OCI-M2 (cell line): Measurements from ENCODE around the gene HHIP.
A peak's percentile ranks its signal among the peaks of the same experiment; 100 is the strongest.

Experiments
- DNase-seq: peaks from one replicate; lab custom pipeline; 2025; ENCODE audit not compliant: unreplicated experiment; lab: John Stamatoyannopoulos, UW

Gene HHIP, protein sequence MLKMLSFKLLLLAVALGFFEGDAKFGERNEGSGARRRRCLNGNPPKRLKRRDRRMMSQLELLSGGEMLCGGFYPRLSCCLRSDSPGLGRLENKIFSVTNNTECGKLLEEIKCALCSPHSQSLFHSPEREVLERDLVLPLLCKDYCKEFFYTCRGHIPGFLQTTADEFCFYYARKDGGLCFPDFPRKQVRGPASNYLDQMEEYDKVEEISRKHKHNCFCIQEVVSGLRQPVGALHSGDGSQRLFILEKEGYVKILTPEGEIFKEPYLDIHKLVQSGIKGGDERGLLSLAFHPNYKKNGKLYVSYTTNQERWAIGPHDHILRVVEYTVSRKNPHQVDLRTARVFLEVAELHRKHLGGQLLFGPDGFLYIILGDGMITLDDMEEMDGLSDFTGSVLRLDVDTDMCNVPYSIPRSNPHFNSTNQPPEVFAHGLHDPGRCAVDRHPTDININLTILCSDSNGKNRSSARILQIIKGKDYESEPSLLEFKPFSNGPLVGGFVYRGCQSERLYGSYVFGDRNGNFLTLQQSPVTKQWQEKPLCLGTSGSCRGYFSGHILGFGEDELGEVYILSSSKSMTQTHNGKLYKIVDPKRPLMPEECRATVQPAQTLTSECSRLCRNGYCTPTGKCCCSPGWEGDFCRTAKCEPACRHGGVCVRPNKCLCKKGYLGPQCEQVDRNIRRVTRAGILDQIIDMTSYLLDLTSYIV

DNA sequence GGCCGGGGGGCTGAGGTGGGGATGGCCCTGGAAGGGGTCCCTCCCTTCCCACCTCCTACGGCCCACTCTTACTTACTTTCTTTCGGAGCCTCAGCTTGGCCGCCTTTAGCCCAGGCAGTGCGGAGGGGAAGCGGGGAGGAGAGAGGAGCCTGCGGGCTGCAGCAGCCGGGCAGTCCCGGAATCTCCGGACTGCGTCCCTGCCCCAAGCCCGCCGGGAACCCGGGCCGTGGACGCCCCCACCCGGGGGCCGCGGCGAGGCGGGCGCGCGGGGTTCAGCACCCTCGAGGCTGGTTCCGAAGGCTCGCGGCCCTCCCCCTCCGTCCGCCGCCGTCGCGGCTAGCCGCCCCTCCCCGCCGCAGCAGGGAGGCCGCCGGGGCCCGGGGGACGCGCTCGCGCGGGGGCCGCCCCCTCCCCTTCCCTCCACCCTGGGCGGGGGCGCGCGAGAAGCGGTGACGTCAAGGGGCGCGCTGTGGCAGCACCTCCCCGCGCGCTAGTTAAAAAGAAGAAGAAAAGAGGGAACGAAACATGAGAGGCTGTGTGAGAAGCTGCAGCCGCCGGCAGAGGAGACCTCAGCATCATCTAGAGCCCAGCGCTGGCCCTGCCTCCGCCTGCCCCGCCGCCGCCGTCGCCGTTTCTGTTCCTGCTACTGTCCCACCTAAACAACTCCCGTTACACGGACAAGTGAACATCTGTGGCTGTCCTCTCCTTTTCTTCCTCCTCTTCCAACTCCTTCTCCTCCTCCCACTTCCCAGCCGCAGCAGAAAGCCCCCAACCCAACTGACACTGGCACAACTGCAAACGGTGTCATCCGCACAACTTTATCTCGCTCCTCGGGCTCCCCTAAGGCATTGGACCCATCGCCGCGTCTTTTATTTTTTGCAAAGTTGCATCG lies at the start of gene HHIP:
TSS of gene HHIP (plus strand) at position 526 of the 892 bp plus-strand sequence. CDS start 520 bp downstream, outside the sequence.
- no peak for DNase-seq

DNA sequence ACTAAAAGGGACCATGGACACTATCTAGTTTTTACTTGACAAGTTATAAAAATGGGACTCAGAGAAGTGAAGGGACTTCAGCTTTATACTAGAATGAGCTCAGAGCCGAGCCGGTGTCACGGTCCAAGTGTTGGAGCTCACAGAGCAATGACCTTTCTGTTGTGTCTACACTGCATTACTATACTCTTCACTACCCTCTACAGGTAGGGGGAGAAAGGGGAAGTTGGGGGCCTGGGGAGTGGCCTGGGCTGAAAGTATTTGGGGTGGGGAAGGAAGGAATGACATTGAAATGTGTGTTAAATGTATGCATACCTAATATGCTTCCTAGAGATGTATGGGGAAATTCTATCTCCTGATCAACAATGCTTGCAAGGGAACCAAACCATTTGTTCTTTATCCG lies 48.8 kb upstream of the HHIP start:
- no peak for DNase-seq

DNA sequence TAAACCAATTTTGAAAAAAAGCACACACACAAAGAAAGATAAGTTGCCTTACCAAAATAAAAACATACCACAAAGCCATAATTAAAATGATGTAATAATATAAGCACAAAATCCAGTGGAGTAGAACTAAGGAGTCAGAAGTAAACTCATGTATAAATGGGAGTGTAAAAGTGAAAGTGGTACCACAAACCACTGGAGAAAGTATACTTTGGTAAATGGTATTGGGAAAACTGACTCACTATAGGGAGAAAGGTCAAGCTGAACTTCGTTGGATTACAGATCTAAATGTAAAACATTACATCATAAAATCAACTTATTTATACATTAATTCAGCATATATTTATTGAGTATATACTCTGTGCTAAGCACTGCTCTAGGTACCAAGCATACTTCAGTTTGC lies 46.3 kb upstream of the HHIP start:
- DNase-seq: no peak

DNA sequence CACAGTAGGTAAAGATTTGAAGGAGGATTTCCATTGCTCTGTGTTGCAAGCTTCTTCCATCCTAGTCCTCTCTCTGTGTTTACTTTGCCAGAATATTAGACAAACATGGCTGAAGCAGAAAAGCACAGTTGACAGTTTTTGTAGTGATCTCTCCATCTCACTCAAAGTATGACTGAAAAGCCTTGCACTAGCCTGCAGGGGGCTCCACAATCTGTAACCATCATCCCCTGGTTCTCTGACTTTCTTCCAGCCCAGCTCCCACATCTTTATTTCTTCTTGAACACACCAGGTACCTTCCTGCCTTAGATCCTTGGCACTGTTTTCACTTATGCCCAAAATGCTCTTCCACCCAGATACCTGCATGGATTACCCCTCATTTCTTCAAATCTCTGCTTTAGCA lies 34.1 kb upstream of the HHIP start:
- DNase-seq: no peak

DNA sequence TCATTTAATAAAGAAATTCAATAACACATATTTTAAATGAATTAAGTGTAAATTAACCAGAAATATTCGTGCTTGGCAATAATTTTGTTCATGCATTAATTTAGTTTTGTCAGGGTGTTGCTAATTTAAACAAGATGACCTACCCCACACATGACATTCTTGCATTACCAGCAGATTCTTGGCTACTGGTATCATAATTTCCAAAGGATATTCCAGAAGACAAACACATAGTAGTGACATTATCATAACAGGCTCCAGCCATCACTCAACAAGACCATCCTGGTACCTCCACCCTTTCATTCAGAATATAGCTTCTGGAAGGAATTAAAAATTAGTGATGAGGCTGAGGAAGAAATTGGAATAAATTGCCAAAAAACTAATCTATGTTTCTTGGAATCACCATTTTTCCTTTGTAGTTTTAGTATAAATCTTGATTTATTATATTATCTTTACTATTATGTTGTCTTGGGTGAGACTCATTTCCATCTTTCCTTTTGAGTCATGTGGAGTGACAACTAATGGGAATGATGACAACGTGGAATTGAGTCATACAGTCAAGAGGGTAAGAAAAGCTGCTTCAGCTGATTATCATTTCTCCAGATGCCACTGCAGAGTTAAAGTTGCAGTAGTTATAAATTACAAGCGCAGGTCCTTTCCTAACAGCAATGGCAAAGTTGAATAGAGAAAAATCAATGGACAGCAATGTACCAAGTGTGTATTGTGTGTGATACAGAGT lies 30.9 kb upstream of the HHIP start:
- no peak for DNase-seq

DNA sequence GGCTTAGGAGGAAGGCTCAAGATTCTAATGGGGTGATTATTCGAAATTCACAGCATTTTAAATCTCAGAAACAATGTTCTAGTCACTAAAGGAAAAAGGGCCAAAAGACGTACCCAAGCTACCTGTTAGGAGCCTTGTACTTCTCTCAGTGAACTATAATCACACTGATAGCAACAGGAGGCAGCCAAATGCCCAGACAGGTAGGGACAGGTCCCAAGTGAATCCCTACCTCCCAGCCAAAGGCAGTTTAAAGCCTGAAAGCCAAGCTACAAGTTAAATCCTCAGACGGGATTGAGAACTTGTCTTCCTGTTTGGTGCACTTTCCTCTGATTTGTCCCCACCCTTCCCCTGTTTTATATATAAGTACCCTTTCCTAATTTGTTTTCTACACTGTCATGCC lies 24.3 kb upstream of the HHIP start:
- DNase-seq: no peak

DNA sequence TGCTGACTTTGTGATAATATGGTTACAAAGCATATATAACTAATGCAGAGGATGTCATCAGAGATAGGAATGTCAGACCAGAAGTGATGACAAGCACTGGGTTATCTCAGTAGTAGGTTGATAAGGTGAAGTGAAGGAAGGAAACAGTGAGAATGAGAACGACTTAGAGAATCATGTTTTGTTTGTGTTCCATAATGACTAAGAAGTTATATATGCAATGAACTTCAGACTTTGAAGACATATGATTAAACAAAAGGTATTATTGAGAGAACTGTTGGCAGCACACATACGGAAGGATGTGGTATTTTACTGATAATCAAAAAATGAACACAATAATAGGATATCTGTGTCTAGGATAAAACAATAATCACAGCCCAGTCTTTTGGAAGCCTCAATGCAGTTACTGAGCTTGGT lies 18.3 kb upstream of the HHIP start:
- no peak for DNase-seq

DNA sequence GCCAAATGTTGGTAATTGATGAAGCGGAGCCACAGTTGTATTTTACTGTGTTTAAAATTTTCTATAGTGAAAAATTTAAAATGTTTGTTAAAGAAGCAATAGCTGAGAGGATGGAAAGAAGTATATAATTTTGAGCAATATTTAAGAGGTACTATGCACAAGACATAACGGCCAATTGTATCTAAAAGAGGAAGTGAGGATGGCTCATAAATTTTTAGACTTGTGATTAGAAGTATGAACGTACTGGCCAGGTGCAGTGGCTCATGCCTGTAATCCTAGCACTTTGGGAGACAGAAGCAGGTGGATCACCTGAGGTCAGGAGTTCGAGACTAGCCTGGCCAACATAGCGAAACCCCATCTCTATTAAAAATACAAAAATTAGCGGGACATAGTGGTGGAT lies 12.7 kb upstream of the HHIP start:
- no peak for DNase-seq

DNA sequence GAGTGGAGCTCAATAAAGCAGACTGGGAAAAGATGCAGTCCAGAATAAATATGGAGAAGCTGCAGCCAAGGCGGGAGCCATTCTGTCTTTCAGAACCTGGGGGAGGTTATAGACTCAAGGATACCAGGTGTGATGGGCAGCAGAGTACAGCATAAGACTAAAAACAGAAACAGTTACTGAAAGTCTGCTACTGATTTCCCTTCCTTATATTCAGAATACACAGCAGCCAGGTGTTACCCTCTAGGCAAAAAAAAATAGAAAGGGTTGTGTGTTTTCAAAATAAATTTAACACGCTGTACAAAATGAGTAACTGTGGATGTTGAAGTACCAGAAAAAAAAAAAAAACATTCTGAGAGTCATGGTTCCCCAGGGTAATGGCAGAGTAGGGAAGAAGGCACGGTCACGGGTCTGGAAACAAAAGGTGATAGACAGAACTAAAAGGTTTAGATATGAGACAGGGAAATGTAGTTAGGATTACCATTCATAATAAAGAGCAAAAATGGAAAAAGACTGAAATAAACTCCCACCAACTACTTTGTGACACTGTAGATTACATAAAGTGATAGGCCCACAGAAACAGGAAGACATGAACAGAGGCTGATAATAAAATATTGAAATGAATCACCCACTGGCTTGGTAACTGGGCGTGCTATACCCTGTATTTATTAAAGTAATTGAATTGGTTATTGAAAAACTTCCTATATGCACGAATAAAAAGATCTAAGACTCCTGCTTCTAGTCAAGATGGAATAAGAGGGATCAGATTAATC lies 10.8 kb upstream of the HHIP start:
- DNase-seq: no peak

DNA sequence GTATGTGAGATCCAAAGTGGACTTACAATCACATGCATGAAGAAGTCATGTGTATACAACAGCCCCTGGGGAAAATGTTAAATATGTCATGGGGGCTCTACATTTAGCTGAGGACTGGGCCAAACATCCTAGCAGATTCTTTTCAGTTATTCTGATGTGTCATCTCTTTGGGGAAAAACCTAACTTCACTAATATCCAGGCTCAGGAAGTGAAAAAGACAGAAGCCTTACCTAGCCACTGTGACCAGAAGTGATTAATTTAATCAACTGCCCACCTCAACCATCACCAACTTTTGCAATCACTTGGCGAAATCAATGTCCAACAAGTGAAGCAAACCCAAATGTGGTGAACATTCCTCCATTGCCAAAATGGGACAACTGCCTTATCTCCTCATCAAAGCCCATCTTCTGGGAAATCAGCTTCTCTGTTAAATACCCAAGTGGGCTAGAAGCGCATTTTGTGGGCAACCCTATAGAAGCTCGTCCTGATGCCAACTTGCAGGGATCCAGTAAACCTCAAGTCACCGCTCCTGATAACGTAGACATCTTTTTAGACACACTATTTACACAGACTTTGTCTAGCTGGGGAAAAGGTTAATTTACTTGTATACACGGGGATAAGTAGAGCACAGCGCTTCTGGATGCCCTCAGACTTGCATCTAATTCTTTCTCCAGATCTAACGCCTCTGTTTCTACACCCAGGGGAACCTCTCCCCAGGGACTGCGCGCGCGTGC lies 1.4 kb upstream of the HHIP start:
- DNase-seq: no peak

DNA sequence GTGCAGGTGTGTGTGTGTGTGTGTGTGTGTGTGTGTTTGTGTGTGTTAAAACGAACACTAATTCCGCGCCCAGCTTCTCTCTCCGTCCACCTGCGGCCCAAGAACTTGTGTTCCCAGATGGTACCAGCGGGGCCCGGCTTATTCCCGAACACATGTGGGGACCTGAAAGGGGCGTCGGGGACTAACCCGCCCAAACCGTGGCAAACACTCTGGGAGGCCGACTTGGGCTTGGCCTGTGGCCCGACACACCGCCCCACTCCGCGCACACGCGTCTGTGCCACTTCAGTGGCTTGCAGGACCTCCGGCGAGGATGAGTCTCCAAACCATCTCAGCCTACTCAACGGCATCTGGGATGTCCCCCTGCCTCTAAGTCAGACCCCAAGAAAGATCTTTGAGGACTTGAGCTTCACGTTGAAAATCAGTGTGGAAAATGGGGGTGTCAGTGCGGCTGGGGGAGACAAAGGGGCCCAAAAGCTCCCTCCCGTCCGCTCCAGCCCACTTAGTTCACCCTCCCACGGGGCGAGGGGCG lies 790 bp upstream of the HHIP start:
- no peak for DNase-seq

DNA sequence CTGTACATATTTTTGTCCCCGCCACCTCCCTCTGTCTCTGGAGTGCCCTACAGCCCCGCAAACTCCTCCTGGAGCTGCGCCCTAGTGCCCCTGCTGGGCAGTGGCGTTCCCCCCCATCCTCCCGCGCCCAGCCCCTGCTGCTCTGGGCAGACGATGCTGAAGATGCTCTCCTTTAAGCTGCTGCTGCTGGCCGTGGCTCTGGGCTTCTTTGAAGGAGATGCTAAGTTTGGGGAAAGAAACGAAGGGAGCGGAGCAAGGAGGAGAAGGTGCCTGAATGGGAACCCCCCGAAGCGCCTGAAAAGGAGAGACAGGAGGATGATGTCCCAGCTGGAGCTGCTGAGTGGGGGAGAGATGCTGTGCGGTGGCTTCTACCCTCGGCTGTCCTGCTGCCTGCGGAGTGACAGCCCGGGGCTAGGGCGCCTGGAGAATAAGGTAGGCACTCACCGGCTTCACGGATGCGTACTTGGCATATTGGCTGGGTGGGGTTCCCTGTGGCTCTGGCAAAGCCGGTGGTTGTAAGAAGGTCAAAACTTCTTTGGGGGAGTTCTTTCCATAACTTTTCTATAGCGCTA lies 653 bp downstream of the HHIP start:
- no peak for DNase-seq

DNA sequence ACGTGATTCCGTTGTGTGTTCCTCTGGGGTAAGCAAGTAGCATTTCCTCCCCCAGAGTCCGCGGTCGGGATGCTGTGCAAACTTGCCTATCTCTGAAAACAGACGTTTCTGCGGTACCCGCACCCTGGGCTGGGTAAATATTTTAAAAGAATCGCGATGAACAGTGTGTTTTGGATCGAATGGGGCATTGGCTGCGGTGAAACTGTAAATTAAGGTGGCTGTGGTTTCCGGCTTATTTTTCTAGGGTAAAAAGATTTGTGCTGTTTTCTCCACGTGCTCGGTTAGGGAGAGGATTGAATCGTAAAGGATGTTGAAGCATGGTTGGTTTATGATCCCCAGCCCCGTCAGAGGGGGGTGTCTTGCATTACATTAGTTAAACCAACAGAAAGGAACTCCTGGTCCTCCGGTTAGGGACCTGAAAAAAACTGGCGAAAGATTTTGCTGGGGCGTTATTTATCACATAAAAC lies 1.2 kb downstream of the HHIP start:
- peak; percentile 20 for DNase-seq

DNA sequence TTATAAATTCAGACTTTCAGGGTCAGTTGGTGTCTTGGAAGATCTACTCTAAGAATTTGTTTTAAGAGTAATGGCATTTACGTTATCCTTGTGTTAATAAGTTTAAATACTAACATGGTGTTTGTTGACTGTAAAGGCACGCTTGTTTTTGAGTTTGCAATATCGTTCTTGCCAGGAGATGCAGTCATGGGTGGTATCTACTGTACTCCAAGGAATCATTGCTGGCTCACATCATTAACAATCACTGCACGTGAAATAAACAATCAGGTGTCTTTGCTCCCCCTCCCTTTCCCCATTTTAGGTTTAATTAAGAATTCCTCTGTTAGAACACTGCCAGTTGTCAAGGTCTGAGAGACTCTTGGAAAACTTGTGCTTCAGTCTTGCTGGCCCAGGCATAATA lies 1.6 kb downstream of the HHIP start:
- DNase-seq: no peak

DNA sequence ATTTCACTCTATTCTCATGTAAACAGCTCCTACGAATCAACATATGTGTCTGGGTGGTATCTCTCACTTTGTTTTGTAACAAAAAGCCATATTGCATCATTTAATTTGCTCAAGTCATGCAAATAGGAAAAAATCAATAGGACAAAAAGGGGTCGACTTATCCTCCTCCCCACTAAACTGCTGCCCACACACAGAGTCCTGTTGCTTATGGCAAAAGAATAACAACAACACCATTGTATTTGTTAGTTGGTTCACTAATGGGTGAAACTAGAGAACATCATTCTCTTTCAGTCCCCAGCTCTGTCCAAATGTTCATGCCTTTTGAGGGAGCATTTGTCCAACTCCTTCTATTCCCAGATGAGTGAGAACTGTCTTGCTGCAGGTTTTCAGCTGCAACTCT lies 2.1 kb downstream of the HHIP start:
- no peak for DNase-seq

DNA sequence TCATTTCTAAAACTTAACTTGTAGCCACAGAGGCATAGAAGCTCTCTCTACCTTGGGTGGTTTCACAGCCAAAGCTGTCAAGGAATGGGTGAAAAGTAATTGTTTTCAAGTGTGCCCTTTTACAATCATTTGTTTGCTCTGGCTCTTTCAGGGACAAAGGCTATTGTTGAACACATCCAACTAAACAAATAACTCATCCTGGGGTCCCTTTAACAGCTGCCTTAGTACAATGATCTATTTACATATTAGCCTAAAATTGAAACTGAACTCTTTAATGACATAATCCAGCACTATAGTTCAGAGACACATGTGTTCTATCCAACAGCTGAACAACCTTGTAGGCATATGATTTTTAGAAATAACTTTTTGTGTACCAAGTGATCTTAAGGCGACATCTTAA lies 3.7 kb downstream of the HHIP start:
- no peak for DNase-seq

DNA sequence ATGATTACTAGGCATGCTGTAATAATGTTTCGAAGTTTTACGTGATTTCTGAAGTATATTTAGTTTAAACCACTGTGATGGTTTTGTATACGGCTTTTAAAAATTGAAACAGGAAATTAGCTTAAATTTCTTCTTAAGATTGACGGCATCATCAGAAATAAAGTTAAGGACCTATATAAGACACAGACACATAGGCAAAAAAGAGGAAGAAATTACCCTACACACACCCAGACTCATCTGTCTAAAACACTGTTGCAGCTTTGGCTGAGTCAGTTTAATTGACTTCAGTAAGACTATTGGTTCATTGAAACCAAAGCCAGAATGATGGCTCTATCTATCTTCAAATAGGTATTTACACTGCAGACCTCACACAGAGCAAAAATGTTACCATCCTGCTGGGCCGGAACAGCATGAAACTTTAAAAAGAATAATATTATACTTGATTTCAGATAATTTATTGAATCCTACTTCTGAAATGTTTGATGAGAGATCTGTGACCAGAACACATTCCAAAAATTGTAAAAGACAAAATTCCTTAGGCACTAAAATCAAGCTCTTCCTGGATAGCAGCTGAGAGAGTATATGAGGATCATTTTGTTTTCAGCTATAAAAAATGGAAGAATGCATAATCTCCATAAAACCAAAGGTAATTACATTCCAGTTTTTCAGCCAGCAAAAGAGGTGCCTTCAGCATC lies 4.5 kb downstream of the HHIP start:
- no peak for DNase-seq
